Measurements from ENCODE around the gene CSNK1A1.

Gene CSNK1A1

GRCh38 chr5:149575131-149575530 is 23.9 kb upstream of the CSNK1A1 start:
- no peaks in the 10 kb centered on the region for H3K27me3 ChIP-seq (ENCODE audit: control insufficient read depth in 3 of 3, insufficient read depth in 3 of 3, low read depth in 1 of 3, low read length in 3 of 3)
- H2BK5ac ChIP-seq (ENCODE audit: low read length), result no peak overlapping the region
- H3K79me1 ChIP-seq (ENCODE audit: low read depth, low read length), result no peaks in the 10 kb centered on the region
- H3K18ac ChIP-seq (ENCODE audit: low read length), result no peak overlapping the region
- no peaks in the 10 kb centered on the region for H3K4me1 ChIP-seq (ENCODE audit: control insufficient read depth in 2 of 2, insufficient read depth in 1 of 2, low read depth in 1 of 2, low read length in 2 of 2)
- H2BK12ac ChIP-seq (ENCODE audit: low read length), result no peak overlapping the region
- H2BK120ac ChIP-seq (ENCODE audit: low read depth, low read length), result no peak overlapping the region
- H3K14ac ChIP-seq (ENCODE audit: low read length), result no peak overlapping the region
- H3K23ac ChIP-seq (ENCODE audit: low read depth, low read length, poor library complexity), result no peak overlapping the region
- H4K8ac ChIP-seq (ENCODE audit: low read depth, low read length), result no peak overlapping the region
- no peak overlapping the region for H2AFZ ChIP-seq (ENCODE audit: low read length)
- no peak overlapping the region for H4K91ac ChIP-seq (ENCODE audit: low read depth, low read length, poor library complexity)
- H3K9ac ChIP-seq (ENCODE audit: low read depth, low read length, poor library complexity), result no peak overlapping the region
- H3K27ac ChIP-seq (replicated peaks; ENCODE audit: low read length), result no peak overlapping the region
- no peaks in the 10 kb centered on the region for H3K9me3 ChIP-seq (replicated peaks in 1 of 2; ENCODE audit: control insufficient read depth in 2 of 2, insufficient read depth in 1 of 2, low read depth in 1 of 2, low read length in 2 of 2)
- WGBS, 2 donors (ENCODE audit: extremely low coverage in 2 of 2, insufficient read length in 2 of 2, insufficient replicate concordance in 1 of 2), result no CpG with 5 or more reads among the region's 3 CpGs
- H3K4me2 ChIP-seq (ENCODE audit: insufficient read depth, low read length, poor library complexity, severe bottlenecking), result no peak overlapping the region
- no peak overlapping the region for H2AK5ac ChIP-seq (ENCODE audit: low read depth, low read length)
- H2BK15ac ChIP-seq (ENCODE audit: low read length), result no peak overlapping the region
- H3K4ac ChIP-seq (ENCODE audit: low read length), result no peak overlapping the region
- no peaks in the 10 kb centered on the region for H3K36me3 ChIP-seq (replicated peaks in 1 of 2; ENCODE audit: control insufficient read depth in 2 of 2, insufficient read depth in 2 of 2, low read length in 2 of 2)
- H3K4me3 ChIP-seq (ENCODE audit: low read length in 2 of 2), result no peak overlapping the region
- no peak for DNase-seq (ENCODE audit: low spot score)

- H2BK12ac ChIP-seq (ENCODE audit: low read length), result no peak overlapping the region
- no peak overlapping the region for H3K14ac ChIP-seq (ENCODE audit: low read length)
- no peak overlapping the region for H3K27ac ChIP-seq (replicated peaks; ENCODE audit: low read length)
- no peak overlapping the region for H2BK120ac ChIP-seq (ENCODE audit: low read depth, low read length)
- no peak overlapping the region for H3K4me3 ChIP-seq (ENCODE audit: low read length in 2 of 2)
- no peak overlapping the region for H4K8ac ChIP-seq (ENCODE audit: low read depth, low read length)
- no peak overlapping the region for H3K9ac ChIP-seq (ENCODE audit: low read depth, low read length, poor library complexity)
- no peaks in the 10 kb centered on the region for H3K27me3 ChIP-seq (ENCODE audit: control insufficient read depth in 3 of 3, insufficient read depth in 3 of 3, low read depth in 1 of 3, low read length in 3 of 3)
- WGBS, 2 donors (ENCODE audit: extremely low coverage in 2 of 2, insufficient read length in 2 of 2, insufficient replicate concordance in 1 of 2), result no CpG with 5 or more reads among the region's 4 CpGs
- H3K4me2 ChIP-seq (ENCODE audit: insufficient read depth, low read length, poor library complexity, severe bottlenecking), result no peak overlapping the region
- DNase-seq (ENCODE audit: low spot score), result no peak
- H2BK5ac ChIP-seq (ENCODE audit: low read length), result no peak overlapping the region
- no peak overlapping the region for H2AFZ ChIP-seq (ENCODE audit: low read length)
- no peak overlapping the region for H3K18ac ChIP-seq (ENCODE audit: low read length)
- H4K91ac ChIP-seq (ENCODE audit: low read depth, low read length, poor library complexity), result no peak overlapping the region
- H3K9me3 ChIP-seq (replicated peaks in 1 of 2; ENCODE audit: control insufficient read depth in 2 of 2, insufficient read depth in 1 of 2, low read depth in 1 of 2, low read length in 2 of 2), result no peaks in the 10 kb centered on the region
- H3K4me1 ChIP-seq (ENCODE audit: control insufficient read depth in 2 of 2, insufficient read depth in 1 of 2, low read depth in 1 of 2, low read length in 2 of 2), result no peaks in the 10 kb centered on the region
- no peak overlapping the region for H2BK15ac ChIP-seq (ENCODE audit: low read length)
- no peaks in the 10 kb centered on the region for H3K79me1 ChIP-seq (ENCODE audit: low read depth, low read length)
- no peak overlapping the region for H3K4ac ChIP-seq (ENCODE audit: low read length)
- H3K36me3 ChIP-seq (replicated peaks in 1 of 2; ENCODE audit: control insufficient read depth in 2 of 2, insufficient read depth in 2 of 2, low read length in 2 of 2), result no peaks in the 10 kb centered on the region
- no peak overlapping the region for H3K23ac ChIP-seq (ENCODE audit: low read depth, low read length, poor library complexity)
- H2AK5ac ChIP-seq (ENCODE audit: low read depth, low read length), result no peak overlapping the region
Measured at GRCh38 chr5:149572576-149573231, 21.5 kb upstream of the CSNK1A1 start.

GRCh38 chr5:149572170-149572569 is 20.9 kb upstream of the CSNK1A1 start:
- Histone ChIP-seq H2BK15ac (ENCODE audit: low read length) (no peak overlapping the region), H2AFZ (ENCODE audit: low read length) (no peak overlapping the region), H3K79me1 (ENCODE audit: low read depth, low read length) (no peaks in the 10 kb centered on the region), H3K4ac (ENCODE audit: low read length) (no peak overlapping the region), H3K9me3 (replicated peaks in 1 of 2; ENCODE audit: control insufficient read depth in 2 of 2, insufficient read depth in 1 of 2, low read depth in 1 of 2, low read length in 2 of 2) (no peaks in the 10 kb centered on the region), H3K27ac (replicated peaks; ENCODE audit: low read length) (no peak overlapping the region), H3K36me3 (replicated peaks in 1 of 2; ENCODE audit: control insufficient read depth in 2 of 2, insufficient read depth in 2 of 2, low read length in 2 of 2) (no peaks in the 10 kb centered on the region), H3K9ac (ENCODE audit: low read depth, low read length, poor library complexity) (no peak overlapping the region), H3K27me3 (ENCODE audit: control insufficient read depth in 3 of 3, insufficient read depth in 3 of 3, low read depth in 1 of 3, low read length in 3 of 3) (no peaks in the 10 kb centered on the region), H2AK5ac (ENCODE audit: low read depth, low read length) (no peak overlapping the region), H3K18ac (ENCODE audit: low read length) (no peak overlapping the region), H3K4me3 (ENCODE audit: low read length in 2 of 2) (no peak overlapping the region), H4K91ac (ENCODE audit: low read depth, low read length, poor library complexity) (no peak overlapping the region), H3K4me1 (ENCODE audit: control insufficient read depth in 2 of 2, insufficient read depth in 1 of 2, low read depth in 1 of 2, low read length in 2 of 2) (no peaks in the 10 kb centered on the region), H3K23ac (ENCODE audit: low read depth, low read length, poor library complexity) (no peak overlapping the region), H2BK120ac (ENCODE audit: low read depth, low read length) (no peak overlapping the region), H2BK5ac (ENCODE audit: low read length) (no peak overlapping the region), H4K8ac (ENCODE audit: low read depth, low read length) (no peak overlapping the region), H2BK12ac (ENCODE audit: low read length) (no peak overlapping the region), H3K4me2 (ENCODE audit: insufficient read depth, low read length, poor library complexity, severe bottlenecking) (no peak overlapping the region), H3K14ac (ENCODE audit: low read length) (no peak overlapping the region)
- no peak for DNase-seq (ENCODE audit: low spot score)

GRCh38 chr5:149567226-149567625 is 16.0 kb upstream of the CSNK1A1 start:
- Histone ChIP-seq H2BK15ac (ENCODE audit: low read length) (no peak overlapping the region), H3K79me1 (ENCODE audit: low read depth, low read length) (no peaks in the 10 kb centered on the region), H2BK12ac (ENCODE audit: low read length) (no peak overlapping the region), H2BK120ac (ENCODE audit: low read depth, low read length) (no peak overlapping the region), H3K4me1 (ENCODE audit: control insufficient read depth in 2 of 2, insufficient read depth in 1 of 2, low read depth in 1 of 2, low read length in 2 of 2) (peaks cover 3 to 7% of the 10 kb centered on the region in 2 donors), H3K9me3 (replicated peaks in 1 of 2; ENCODE audit: control insufficient read depth in 2 of 2, insufficient read depth in 1 of 2, low read depth in 1 of 2, low read length in 2 of 2) (no peaks in the 10 kb centered on the region), H3K4me2 (ENCODE audit: insufficient read depth, low read length, poor library complexity, severe bottlenecking) (no peak overlapping the region), H4K8ac (ENCODE audit: low read depth, low read length) (no peak overlapping the region), H4K91ac (ENCODE audit: low read depth, low read length, poor library complexity) (no peak overlapping the region), H3K27me3 (ENCODE audit: control insufficient read depth in 3 of 3, insufficient read depth in 3 of 3, low read depth in 1 of 3, low read length in 3 of 3) (no peaks in the 10 kb centered on the region), H3K4ac (ENCODE audit: low read length) (no peak overlapping the region), H3K9ac (ENCODE audit: low read depth, low read length, poor library complexity) (no peak overlapping the region), H3K18ac (ENCODE audit: low read length) (no peak overlapping the region), H2AK5ac (ENCODE audit: low read depth, low read length) (no peak overlapping the region), H2BK5ac (ENCODE audit: low read length) (no peak overlapping the region), H3K23ac (ENCODE audit: low read depth, low read length, poor library complexity) (no peak overlapping the region), H3K27ac (replicated peaks; ENCODE audit: low read length) (no peak overlapping the region), H3K14ac (ENCODE audit: low read length) (no peak overlapping the region), H3K36me3 (replicated peaks in 1 of 2; ENCODE audit: control insufficient read depth in 2 of 2, insufficient read depth in 2 of 2, low read length in 2 of 2) (no peaks in the 10 kb centered on the region), H2AFZ (ENCODE audit: low read length) (no peak overlapping the region), H3K4me3 (ENCODE audit: low read length in 2 of 2) (no peak overlapping the region)
- no CpG with 5 or more reads among the region's 1 CpG for WGBS, 2 donors (ENCODE audit: extremely low coverage in 2 of 2, insufficient read length in 2 of 2, insufficient replicate concordance in 1 of 2)
- no peak for DNase-seq (ENCODE audit: low spot score)

All from neuronal stem cell (in vitro differentiated cells).